Activated T-helper 1 cell treated with anti-CD3 and anti-CD28 coated beads, Interleukin-2, amount 50 U/mL, for 16 hours (primary cell): ENCODE measurements around the gene CYSLTR2.
"Not testable (repeated sequence)": the region's sequence is repeated elsewhere in the genome, so short reads cannot be mapped to it uniquely, and the experiment has no call there.

Experiments
- DNase-seq, 2 donors: peaks; one replicate each; pipeline ENCODE4 v3.0.0-alpha.2; 2020; ENCODE audit warnings: low read depth in 1 of 2, low spot score in 1 of 2

Gene CYSLTR2

GRCh38 chr13:48644951-48645350, 8.8 kb upstream of the CYSLTR2 start:
- DNase-seq, result no peak

- no peak for DNase-seq
Observed at GRCh38 chr13:48645845-48646244, 7.9 kb upstream of the CYSLTR2 start.

- no peak for DNase-seq
Observed at GRCh38 chr13:48646791-48647190, 6.9 kb upstream of the CYSLTR2 start.

GRCh38 chr13:48647625-48648024, 6.1 kb upstream of the CYSLTR2 start:
- no peak for DNase-seq

- DNase-seq, result no peak
Observed at GRCh38 chr13:48648446-48648845, 5.3 kb upstream of the CYSLTR2 start.

GRCh38 chr13:48652851-48653471, 768 bp upstream of the CYSLTR2 start:
- DNase-seq, result no peak

- DNase-seq, result no peak
Observed at GRCh38 chr13:48654511-48654910, 782 bp downstream of the CYSLTR2 start.

- no peak for DNase-seq
Observed at GRCh38 chr13:48655291-48655690, 1.6 kb downstream of the CYSLTR2 start.

- no peak for DNase-seq
Observed at GRCh38 chr13:48656608-48657007, 2.9 kb downstream of the CYSLTR2 start.

GRCh38 chr13:48660361-48661076, 6.8 kb downstream of the CYSLTR2 start:
- DNase-seq, result no peak

GRCh38 chr13:48661107-48661506, 7.4 kb downstream of the CYSLTR2 start:
- DNase-seq, result no peak

GRCh38 chr13:48662226-48662625, 8.5 kb downstream of the CYSLTR2 start:
- no peak for DNase-seq

GRCh38 chr13:48667136-48667535, 13.4 kb downstream of the CYSLTR2 start:
- DNase-seq, result no peak

GRCh38 chr13:48671421-48671820, 17.7 kb downstream of the CYSLTR2 start:
- DNase-seq, result not testable (repeated sequence)

GRCh38 chr13:48675247-48675646, 21.5 kb downstream of the CYSLTR2 start:
- no peak for DNase-seq

GRCh38 chr13:48678316-48678715, 24.6 kb downstream of the CYSLTR2 start:
- no peak for DNase-seq

- DNase-seq, result no peak
Observed at GRCh38 chr13:48679941-48680680, 26.4 kb downstream of the CYSLTR2 start.

- DNase-seq, result no peak
Observed at GRCh38 chr13:48680756-48681392, 27.1 kb downstream of the CYSLTR2 start.

- no peak for DNase-seq
Observed at GRCh38 chr13:48681905-48682304, 28.2 kb downstream of the CYSLTR2 start.

GRCh38 chr13:48682436-48682835, 28.7 kb downstream of the CYSLTR2 start:
- DNase-seq, result no peak

GRCh38 chr13:48686636-48687210, 33.0 kb downstream of the CYSLTR2 start:
- DNase-seq, result no peak
